Measurements from ENCODE around the gene PRRX2. TPM values are rescaled to one million over a fixed set of nuclear protein-coding genes. Genes with fewer than 3 reads are reported as not detected.
"Not testable (repeated sequence)": the region's sequence is repeated elsewhere in the genome, so short reads cannot be mapped to it uniquely, and the experiment has no call there.

The PRRX2 gene
- total and polyA plus RNA-seq, 2 of the 13 experiments (the other 11 are each of a cell fraction or from before 2014, with no cell fraction given), result 0.05 TPM; not detected in 1

DNA sequence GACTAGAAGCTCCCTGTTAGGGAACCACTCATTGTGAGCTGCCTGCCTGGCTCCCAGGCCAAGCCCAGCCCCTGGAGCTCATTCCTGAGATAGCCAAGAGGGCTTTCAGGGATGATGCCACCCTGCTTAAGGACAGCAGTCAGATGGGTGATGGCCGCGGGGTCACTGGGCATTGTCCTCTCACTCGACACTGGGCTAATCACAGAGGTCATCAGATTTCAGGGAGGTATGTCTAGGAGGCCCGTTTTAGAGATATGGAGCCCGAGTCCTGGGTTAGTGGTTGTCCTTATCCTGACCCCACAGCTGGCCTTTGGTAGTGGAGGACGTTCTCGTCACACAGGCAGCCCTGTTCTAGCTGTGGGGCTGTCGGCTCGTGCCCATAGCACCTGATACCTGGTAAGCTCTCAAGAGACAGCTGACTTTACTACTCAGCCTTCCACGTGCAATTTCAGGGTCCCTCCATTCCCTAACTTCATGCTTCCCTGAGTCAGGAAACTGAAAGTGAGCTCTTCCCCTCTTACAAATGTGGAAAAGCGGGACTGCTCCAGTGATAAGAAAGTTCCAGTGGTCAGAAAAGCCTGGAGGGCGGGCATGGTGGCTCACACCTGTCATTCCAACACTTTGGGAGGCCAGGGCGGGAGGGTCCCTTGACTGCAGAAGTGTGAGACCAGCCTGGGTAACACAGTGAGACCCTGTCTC lies 94.5 kb downstream of the PRRX2 start:
- H2AFZ ChIP-seq (ENCODE audit: low read length), result no peak overlapping the region
- CTCF ChIA-PET (ENCODE audit: low intra/inter-chr PET ratio, low total read pairs), result no interaction called here

DNA sequence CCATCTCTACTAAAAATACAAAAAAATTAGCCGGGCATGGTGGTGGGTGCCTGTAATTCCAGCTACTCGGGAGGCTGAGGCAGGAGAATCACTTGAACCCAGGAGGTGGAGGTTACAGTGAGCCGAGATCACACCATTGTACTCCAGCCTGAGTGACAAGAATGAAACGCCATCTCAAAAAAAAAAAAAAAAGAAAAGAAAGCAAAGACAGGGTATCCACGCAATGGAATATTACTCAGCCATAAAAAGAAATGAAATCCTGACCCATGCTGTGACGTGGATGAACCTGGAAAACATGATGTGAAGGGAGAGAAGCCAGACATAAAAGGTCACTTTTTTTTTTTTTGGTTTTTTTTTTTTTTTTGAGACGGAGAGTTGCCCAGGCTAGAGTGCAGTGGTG lies 95.3 kb downstream of the PRRX2 start:
- H3K79me2 ChIP-seq (ENCODE audit: insufficient read depth, low read length); BruUV-seq (replicated peaks); in situ Hi-C loops (cut with HindIII; ENCODE audit: extremely low pct_ligation_motif_present, low pct_unique_long_range_greater_than_20kb); H3K9me3 ChIP-seq (ENCODE audit: low read length); ATAC-seq; H3K27ac ChIP-seq (ENCODE audit: extremely low read length, insufficient read depth, low read length); H4K20me1 ChIP-seq (ENCODE audit: insufficient read depth, low read length); H3K9ac ChIP-seq (ENCODE audit: insufficient read depth, low read depth, low read length); H2AFZ ChIP-seq (ENCODE audit: low read length); POLR2A ChIA-PET; H3K36me3 ChIP-seq (replicated peaks in 1 of 2; ENCODE audit: control insufficient read depth in 1 of 2, insufficient read depth in 2 of 2, low read length in 2 of 2); H3K4me2 ChIP-seq (ENCODE audit: low read depth, low read length); CTCF ChIA-PET (ENCODE audit: low intra/inter-chr PET ratio, low total read pairs); H3K4me3 ChIP-seq (replicated peaks in 1 of 3; ENCODE audit: insufficient read depth in 1 of 3, low read depth in 2 of 3, low read length in 3 of 3); FAIRE-seq; DNase-seq (ENCODE audit: low spot score): not testable (repeated sequence)
- Histone ChIP-seq H3K27me3 (ENCODE audit: control insufficient read depth in 1 of 2, insufficient read depth in 2 of 2, low read length in 2 of 2) (peaks cover 4 to 19% of the 10 kb centered on the region in 2 experiments; a peak in 4 of 5 replicates), H3K4me1 (ENCODE audit: insufficient read depth, low read length) (peaks cover 26% of the 10 kb centered on the region)
- intact Hi-C loops (cut with micrococcal nuclease; ENCODE audit: unreplicated experiment), result loop anchor here (1.0 kb wide), 1 partner anchor 17 kb away; no protein-coding TSS in a partner anchor
- WGBS (ENCODE audit: low lambda C conversion rate), result 53% methylated on average over 7 of the region's 7 CpGs

More for the DNA sequence above, 94.5 kb downstream of the PRRX2 start:
- no peak overlapping the region for H3K4me2 ChIP-seq (ENCODE audit: low read depth, low read length)
- no peak overlapping the region for H3K27ac ChIP-seq (ENCODE audit: extremely low read length, insufficient read depth, low read length)
- H3K36me3 ChIP-seq (replicated peaks in 1 of 2; ENCODE audit: control insufficient read depth in 1 of 2, insufficient read depth in 2 of 2, low read length in 2 of 2), result no peaks in the 10 kb centered on the region
- H3K4me3 ChIP-seq (replicated peaks in 1 of 3; ENCODE audit: insufficient read depth in 1 of 3, low read depth in 2 of 3, low read length in 3 of 3), result no peak overlapping the region
- POLR2A ChIA-PET, result no interaction called here
- H3K4me1 ChIP-seq (ENCODE audit: insufficient read depth, low read length), result peaks cover 26% of the 10 kb centered on the region
- TF ChIP-seq, protein P1, sequence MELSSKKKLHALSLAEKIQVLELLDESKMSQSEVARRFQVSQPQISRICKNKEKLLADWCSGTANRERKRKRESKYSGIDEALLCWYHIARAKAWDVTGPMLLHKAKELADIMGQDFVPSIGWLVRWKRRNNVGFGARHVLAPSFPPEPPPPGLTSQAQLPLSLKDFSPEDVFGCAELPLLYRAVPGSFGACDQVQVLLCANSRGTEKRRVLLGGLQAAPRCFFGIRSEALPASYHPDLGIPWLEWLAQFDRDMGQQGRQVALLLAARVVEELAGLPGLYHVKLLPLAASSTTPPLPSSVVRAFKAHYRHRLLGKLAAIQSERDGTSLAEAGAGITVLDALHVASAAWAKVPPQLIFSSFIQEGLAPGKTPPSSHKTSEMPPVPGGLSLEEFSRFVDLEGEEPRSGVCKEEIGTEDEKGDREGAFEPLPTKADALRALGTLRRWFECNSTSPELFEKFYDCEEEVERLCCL (CRISPR knock-in tag; IDR thresholded peaks at IDR 0.05; ENCODE audit: borderline replicate concordance), result no peak
- TF ChIP-seq ZNF235 (CRISPR knock-in tag; IDR thresholded peaks at IDR 0.05; ENCODE audit: borderline replicate concordance) (no peak), ZNF75D (CRISPR knock-in tag; IDR thresholded peaks at IDR 0.05; ENCODE audit: borderline replicate concordance) (no peak), HOXA5 (CRISPR knock-in tag; IDR thresholded peaks at IDR 0.05) (no peak), ZC3H4 (CRISPR knock-in tag; IDR thresholded peaks at IDR 0.05; ENCODE audit: borderline replicate concordance) (no peak), MED8 (CRISPR knock-in tag; IDR thresholded peaks at IDR 0.05; ENCODE audit: insufficient replicate concordance) (no peak), SRSF4 (IDR thresholded peaks at IDR 0.05; ENCODE audit: low read depth, low read length, poor library complexity, severe bottlenecking) (no peak), ZNF816 (CRISPR knock-in tag; IDR thresholded peaks at IDR 0.05; ENCODE audit: borderline replicate concordance) (no peak), SNAI1 (CRISPR knock-in tag; IDR thresholded peaks at IDR 0.05; ENCODE audit: borderline replicate concordance) (no peak)
- TF ChIP-seq, protein P2, sequence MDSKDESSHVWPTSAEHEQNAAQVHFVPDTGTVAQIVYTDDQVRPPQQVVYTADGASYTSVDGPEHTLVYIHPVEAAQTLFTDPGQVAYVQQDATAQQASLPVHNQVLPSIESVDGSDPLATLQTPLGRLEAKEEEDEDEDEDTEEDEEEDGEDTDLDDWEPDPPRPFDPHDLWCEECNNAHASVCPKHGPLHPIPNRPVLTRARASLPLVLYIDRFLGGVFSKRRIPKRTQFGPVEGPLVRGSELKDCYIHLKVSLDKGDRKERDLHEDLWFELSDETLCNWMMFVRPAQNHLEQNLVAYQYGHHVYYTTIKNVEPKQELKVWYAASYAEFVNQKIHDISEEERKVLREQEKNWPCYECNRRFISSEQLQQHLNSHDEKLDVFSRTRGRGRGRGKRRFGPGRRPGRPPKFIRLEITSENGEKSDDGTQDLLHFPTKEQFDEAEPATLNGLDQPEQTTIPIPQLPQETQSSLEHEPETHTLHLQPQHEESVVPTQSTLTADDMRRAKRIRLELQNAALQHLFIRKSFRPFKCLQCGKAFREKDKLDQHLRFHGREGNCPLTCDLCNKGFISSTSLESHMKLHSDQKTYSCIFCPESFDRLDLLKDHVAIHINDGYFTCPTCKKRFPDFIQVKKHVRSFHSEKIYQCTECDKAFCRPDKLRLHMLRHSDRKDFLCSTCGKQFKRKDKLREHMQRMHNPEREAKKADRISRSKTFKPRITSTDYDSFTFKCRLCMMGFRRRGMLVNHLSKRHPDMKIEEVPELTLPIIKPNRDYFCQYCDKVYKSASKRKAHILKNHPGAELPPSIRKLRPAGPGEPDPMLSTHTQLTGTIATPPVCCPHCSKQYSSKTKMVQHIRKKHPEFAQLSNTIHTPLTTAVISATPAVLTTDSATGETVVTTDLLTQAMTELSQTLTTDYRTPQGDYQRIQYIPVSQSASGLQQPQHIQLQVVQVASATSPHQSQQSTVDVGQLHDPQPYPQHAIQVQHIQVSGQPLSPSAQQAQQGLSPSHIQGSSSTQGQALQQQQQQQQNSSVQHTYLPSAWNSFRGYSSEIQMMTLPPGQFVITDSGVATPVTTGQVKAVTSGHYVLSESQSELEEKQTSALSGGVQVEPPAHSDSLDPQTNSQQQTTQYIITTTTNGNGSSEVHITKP (CRISPR knock-in tag; IDR thresholded peaks at IDR 0.05; ENCODE audit: low read depth), result no peak
- TF ChIP-seq, protein P3, sequence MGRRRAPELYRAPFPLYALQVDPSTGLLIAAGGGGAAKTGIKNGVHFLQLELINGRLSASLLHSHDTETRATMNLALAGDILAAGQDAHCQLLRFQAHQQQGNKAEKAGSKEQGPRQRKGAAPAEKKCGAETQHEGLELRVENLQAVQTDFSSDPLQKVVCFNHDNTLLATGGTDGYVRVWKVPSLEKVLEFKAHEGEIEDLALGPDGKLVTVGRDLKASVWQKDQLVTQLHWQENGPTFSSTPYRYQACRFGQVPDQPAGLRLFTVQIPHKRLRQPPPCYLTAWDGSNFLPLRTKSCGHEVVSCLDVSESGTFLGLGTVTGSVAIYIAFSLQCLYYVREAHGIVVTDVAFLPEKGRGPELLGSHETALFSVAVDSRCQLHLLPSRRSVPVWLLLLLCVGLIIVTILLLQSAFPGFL (CRISPR knock-in tag; IDR thresholded peaks at IDR 0.05), result no peak
- ATAC-seq, result no peak; the same call in 2 of the 3 replicates
- no peaks in the 10 kb centered on the region for H3K9me3 ChIP-seq (ENCODE audit: low read length)
- WGBS (ENCODE audit: low lambda C conversion rate), result 18% methylated on average over 6 of the region's 13 CpGs
- no peak overlapping the region for H3K9ac ChIP-seq (ENCODE audit: insufficient read depth, low read depth, low read length)
- DNase-seq (ENCODE audit: low spot score), result no peak
- no peaks in the 10 kb centered on the region for H3K79me2 ChIP-seq (ENCODE audit: insufficient read depth, low read length)
- no peak for FAIRE-seq
- intact Hi-C loops (cut with micrococcal nuclease; ENCODE audit: unreplicated experiment) (no loop called here), in situ Hi-C loops (cut with HindIII; ENCODE audit: extremely low pct_ligation_motif_present, low pct_unique_long_range_greater_than_20kb) (no loop called here)
- H4K20me1 ChIP-seq (ENCODE audit: insufficient read depth, low read length), result no peaks in the 10 kb centered on the region
- H3K27me3 ChIP-seq (ENCODE audit: control insufficient read depth in 1 of 2, insufficient read depth in 2 of 2, low read length in 2 of 2), result peaks cover 5 to 26% of the 10 kb centered on the region in 2 experiments
- BruUV-seq (replicated peaks), result no TSS peak

Data from HepG2 (cell line).